ENCODE data around the gene CPD. TPM values are rescaled to one million over a fixed set of nuclear protein-coding genes. Genes with fewer than 3 reads are reported as not detected.

Gene CPD
- total and polyA plus RNA-seq, 2 of the 13 experiments (the other 11 are each of a cell fraction or from before 2014, with no cell fraction given): 46.1 to 72.3 TPM

DNA sequence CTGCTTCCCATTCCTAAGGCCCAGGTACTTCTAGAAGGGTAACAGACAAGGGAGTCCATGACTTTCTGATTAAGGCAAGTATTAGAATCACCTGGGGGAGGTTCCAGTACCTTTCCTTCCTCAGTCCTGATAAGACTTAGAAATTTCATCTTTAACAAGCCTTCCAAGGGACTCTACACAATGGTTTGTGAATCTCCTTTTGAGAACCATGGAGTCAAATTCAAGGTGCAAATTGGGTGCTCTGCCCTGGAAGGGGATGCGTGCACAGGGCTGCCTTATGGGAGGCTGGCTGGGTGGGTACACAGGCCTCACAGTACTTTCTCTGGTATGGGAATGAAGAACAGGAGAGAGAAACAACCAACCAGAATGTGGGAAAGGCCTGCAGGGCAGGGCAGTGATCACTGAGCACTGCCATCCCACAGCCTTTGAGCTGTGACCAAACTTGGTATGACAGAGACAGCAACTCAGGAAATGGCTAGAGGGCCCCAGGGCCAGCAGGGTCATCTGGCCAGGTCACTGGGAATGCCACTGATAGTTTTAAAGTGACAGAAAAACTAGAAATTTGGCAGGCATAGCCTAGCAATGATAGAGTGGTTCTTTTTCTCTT is 41.2 kb upstream of the CPD start (continued):
- TF ChIP-seq, protein P1, sequence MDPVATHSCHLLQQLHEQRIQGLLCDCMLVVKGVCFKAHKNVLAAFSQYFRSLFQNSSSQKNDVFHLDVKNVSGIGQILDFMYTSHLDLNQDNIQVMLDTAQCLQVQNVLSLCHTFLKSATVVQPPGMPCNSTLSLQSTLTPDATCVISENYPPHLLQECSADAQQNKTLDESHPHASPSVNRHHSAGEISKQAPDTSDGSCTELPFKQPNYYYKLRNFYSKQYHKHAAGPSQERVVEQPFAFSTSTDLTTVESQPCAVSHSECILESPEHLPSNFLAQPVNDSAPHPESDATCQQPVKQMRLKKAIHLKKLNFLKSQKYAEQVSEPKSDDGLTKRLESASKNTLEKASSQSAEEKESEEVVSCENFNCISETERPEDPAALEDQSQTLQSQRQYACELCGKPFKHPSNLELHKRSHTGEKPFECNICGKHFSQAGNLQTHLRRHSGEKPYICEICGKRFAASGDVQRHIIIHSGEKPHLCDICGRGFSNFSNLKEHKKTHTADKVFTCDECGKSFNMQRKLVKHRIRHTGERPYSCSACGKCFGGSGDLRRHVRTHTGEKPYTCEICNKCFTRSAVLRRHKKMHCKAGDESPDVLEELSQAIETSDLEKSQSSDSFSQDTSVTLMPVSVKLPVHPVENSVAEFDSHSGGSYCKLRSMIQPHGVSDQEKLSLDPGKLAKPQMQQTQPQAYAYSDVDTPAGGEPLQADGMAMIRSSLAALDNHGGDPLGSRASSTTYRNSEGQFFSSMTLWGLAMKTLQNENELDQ (CRISPR knock-in tag; IDR thresholded peaks at IDR 0.05; ENCODE audit: borderline replicate concordance): no peak
- TF ChIP-seq EED (CRISPR knock-in tag; IDR thresholded peaks at IDR 0.05): no peak
- TF ChIP-seq ZNF766 (CRISPR knock-in tag; IDR thresholded peaks at IDR 0.05; ENCODE audit: borderline replicate concordance): no peak
- peak; percentile 42; the same call in 1 of the 2 replicates for TF ChIP-seq KLF6 (CRISPR knock-in tag; IDR thresholded peaks at IDR 0.05)
- no peak for TF ChIP-seq ARHGAP35 (CRISPR knock-in tag; IDR thresholded peaks at IDR 0.05; ENCODE audit: borderline replicate concordance)
- no peak for TF ChIP-seq ZNF672 (CRISPR knock-in tag; IDR thresholded peaks at IDR 0.05)
- TF ChIP-seq MBD4 (IDR thresholded peaks at IDR 0.05; ENCODE audit: borderline replicate concordance, low read length): no peak
- no peak for TF ChIP-seq KDM4B (CRISPR knock-in tag; IDR thresholded peaks at IDR 0.05)
- TF ChIP-seq, protein P2, sequence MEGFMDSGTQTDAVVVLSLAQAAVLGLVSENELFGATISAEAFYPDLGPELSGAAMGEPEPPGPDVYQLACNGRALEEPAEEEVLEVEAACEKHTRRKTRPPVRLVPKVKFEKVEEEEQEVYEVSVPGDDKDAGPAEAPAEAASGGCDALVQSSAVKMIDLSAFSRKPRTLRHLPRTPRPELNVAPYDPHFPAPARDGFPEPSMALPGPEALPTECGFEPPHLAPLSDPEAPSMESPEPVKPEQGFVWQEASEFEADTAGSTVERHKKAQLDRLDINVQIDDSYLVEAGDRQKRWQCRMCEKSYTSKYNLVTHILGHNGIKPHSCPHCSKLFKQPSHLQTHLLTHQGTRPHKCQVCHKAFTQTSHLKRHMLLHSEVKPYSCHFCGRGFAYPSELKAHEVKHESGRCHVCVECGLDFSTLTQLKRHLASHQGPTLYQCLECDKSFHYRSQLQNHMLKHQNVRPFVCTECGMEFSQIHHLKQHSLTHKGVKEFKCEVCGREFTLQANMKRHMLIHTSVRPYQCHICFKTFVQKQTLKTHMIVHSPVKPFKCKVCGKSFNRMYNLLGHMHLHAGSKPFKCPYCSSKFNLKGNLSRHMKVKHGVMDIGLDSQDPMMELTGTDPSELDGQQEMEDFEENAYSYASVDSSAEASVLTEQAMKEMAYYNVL (CRISPR knock-in tag; IDR thresholded peaks at IDR 0.05; ENCODE audit: borderline replicate concordance): no peak; the same call in 1 of the 2 replicates
- TF ChIP-seq IRF2 (CRISPR knock-in tag; IDR thresholded peaks at IDR 0.05): peak; percentile 82; the same call in 1 of the 2 replicates
- TF ChIP-seq, protein P3, sequence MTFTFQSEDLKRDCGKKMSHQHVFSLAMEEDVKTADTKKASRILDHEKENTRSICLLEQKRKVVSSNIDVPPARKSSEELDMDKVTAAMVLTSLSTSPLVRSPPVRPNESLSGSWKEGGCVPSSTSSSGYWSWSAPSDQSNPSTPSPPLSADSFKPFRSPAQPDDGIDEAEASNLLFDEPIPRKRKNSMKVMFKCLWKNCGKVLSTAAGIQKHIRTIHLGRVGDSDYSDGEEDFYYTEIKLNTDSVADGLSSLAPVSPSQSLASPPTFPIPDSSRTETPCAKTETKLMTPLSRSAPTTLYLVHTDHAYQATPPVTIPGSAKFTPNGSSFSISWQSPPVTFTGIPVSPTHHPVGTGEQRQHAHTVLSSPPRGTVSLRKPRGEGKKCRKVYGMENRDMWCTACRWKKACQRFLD (CRISPR knock-in tag; IDR thresholded peaks at IDR 0.05; ENCODE audit: borderline replicate concordance): no peak; the same call in 1 of the 2 replicates
- no peak for TF ChIP-seq RFX1 (IDR thresholded peaks at IDR 0.05)
- no peak for TF ChIP-seq MAZ (IDR thresholded peaks at IDR 0.05; ENCODE audit: borderline replicate concordance, low read depth, low read length)
- TF ChIP-seq MAZ (CRISPR knock-in tag; IDR thresholded peaks at IDR 0.05; ENCODE audit: low read depth): no peak
- TF ChIP-seq FOXJ3 (CRISPR knock-in tag; IDR thresholded peaks at IDR 0.05; ENCODE audit: borderline replicate concordance): no peak
- no peak for TF ChIP-seq FOXA1 (IDR thresholded peaks at IDR 0.05)
- peak; percentile 48 for TF ChIP-seq FOXA1 (CRISPR knock-in tag; IDR thresholded peaks at IDR 0.05)
- no peak for TF ChIP-seq ZNF891 (CRISPR knock-in tag; IDR thresholded peaks at IDR 0.05)
- TF ChIP-seq THYN1 (CRISPR knock-in tag; IDR thresholded peaks at IDR 0.05; ENCODE audit: borderline replicate concordance, low read depth): no peak
- 0 out of 2 replicates have a peak, but pooled peaks have one; percentile 52 for TF ChIP-seq SP5 (CRISPR knock-in tag; IDR thresholded peaks at IDR 0.05; ENCODE audit: borderline replicate concordance, low read depth)
- TF ChIP-seq NFIC (IDR thresholded peaks at IDR 0.05; ENCODE audit: low read length): no peak
- TF ChIP-seq MZF1 (CRISPR knock-in tag; IDR thresholded peaks at IDR 0.05; ENCODE audit: borderline replicate concordance): no peak
- no peak for TF ChIP-seq NFIB (CRISPR knock-in tag; IDR thresholded peaks at IDR 0.05; ENCODE audit: borderline replicate concordance)
- TF ChIP-seq MLLT10 (CRISPR knock-in tag; IDR thresholded peaks at IDR 0.05): no peak
- TF ChIP-seq RXRB (CRISPR knock-in tag; IDR thresholded peaks at IDR 0.05; ENCODE audit: borderline replicate concordance): peak; percentile 90
- TF ChIP-seq ZNF136 (CRISPR knock-in tag; IDR thresholded peaks at IDR 0.05; ENCODE audit: low read depth): peak; percentile 59; the same call in 1 of the 2 replicates
